ENCODE results near the gene DDHD1.

The DDHD1 gene

DNA sequence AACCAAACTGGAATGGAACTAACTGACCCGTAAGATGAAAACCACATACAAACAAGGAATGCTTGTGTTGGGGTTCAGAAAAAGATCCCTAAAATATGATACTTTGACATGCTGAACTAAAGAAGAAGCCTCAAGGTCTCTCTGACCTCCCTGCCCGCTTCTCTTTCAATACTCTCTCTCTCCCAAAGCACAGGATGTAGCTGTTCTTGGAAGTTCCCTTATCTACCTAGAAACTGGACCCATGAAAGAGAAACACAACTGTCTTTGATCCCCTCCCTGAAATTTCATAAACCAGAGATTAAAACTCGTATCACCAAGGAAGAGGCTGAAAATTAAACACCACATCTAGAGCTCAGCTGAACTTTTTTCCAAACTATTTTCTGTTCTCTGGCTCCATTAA is 125.6 kb downstream of the DDHD1 start:
- FAIRE-seq, result no peak

DNA sequence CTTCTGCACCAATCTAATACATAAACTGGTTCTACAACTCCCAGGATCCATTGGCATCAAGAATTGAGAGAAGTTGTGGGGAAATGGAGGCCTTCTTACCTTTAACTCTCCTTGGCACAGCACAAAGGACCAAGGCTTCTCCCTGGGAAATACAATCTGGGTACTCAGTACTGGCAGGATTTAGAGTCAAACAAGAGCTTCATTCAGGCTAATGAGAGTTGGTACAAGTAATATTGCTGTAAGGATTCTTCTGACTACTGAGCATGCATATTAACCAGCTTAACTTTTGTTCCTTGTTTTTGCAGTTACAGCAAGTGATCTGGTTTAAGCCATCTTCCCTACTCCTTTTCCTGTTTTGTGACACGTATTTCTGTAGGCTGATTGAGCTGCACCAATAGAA is 126.1 kb downstream of the DDHD1 start:
- no peak for FAIRE-seq

DNA sequence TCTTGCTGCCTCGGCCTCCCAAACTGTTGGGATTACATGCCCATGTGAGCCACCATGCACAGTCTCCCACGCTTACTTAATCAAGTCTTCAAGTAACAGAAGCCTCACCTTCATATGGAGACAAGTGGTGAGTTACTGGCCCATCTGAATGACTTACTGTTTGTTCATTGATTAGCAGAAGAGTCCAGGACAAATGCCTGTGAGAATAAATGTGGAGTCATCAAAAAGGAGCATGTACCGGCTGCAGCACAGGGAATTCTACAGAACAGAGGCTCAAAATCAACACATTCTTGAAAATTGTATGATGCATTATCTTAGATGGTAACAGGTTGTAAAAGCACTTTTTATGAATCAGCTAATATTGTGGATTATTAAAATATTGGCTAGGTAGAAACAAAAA is 129.8 kb downstream of the DDHD1 start:
- FAIRE-seq, result no peak

DNA sequence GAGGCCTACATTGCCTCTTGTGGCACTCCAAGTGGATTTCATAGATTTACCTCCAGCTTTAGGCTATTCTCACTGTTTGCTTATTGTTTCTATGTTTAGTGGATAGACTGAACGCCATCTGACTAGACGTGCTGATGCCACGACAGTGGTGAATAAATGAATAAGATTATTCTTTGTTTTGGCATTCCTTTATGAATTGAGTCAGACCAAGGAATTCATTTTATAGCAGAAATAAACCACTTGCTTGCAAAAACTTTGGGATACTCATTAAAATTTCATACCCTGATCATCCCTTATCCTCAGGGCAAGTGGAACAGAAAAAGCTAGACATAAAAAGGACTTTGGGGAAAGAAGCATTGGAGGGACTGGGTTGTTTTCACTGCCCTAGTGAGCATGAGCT is 130.5 kb downstream of the DDHD1 start:
- no peak for FAIRE-seq

DNA sequence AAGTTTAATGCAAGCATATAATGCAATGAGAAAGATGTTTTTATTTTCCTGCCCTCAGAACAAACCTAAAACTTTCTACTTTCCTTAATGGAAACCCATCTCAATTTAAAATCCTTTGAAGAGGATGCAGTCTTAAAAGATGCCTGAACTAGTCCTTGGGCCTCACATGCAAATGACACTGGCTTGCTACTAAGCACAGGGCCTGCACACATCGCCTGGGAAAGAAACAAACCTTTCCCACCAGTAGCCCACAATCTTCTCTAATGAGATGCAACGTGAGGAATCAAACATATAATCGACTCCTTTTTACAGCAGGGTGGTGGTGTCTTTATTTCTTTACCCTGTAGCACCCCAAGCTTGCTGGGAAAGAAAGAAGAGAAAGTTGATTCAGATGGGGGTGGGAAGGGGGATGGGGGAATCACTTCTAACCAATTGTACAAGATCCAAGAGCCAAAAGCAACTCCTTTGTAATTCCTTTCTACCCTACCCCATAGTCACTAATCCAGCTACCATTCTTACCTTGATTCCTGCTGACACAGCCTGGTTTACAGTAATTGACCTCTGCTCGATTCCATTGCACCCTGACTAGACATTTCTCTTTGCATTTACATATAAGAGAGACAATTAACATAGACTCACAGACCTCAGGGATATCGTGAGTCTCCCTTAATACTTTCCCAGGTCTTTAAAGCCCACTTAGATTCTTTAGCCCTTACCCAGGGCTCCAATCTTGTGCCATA is 132.8 kb downstream of the DDHD1 start:
- no peak for FAIRE-seq

DNA sequence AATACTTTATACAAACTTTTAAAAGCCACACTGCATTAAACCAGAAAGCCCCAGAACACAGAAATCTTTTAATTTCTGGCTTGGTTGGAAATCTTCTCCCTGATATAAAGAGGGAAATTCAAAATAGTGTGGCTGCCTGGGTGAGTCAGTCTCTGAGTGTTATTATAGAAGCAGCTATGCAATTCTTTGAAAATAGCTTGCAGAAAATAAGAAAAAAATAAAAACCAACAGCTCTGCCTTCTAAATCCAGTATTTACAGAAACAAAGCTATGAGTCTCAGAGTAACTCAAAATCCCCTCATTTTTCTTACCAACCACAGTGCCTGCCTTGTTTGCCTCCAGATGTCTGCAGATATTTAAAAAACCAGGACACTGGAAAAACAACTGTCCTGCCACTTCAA is 133.7 kb downstream of the DDHD1 start:
- FAIRE-seq, result no peak

DNA sequence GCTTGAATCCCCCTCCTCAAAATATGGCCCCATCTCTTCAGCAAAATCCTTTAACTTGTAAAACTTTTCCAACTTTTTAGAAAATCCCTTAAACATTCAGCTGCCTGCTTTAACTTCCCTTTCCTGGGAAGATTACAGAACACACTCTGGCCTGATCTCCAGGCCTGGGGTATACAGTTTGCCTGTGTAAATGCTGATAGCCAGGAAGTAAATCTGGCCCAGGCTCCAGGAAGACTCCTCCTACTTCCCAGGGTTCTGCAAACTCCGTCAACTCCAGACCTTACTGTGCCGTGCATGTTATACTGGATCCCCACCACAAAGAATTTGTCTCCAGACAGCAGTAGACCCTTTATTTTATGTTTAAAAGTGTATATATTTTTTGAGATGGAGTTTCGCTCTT is 135.3 kb downstream of the DDHD1 start:
- FAIRE-seq, result no peak

DNA sequence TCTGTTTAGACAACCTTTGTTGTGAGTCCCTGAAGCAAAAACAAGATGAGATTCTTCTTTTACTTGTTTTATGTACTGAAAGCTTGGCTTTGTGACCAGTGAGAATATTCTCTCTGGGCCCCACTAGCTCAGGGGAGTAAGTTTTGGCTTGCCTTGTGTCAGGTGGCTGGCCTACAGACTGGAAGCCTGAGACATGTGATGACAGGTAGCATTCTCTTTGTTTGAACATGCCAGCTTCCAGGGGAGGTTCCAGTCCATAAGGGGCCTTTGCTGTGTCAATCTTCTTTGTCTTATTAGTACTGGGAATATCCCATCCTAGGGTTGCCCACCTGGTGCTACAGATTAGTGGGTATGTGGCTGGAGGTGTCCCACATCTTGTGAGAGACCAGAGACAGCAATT is 136.2 kb downstream of the DDHD1 start:
- no peak for FAIRE-seq

DNA sequence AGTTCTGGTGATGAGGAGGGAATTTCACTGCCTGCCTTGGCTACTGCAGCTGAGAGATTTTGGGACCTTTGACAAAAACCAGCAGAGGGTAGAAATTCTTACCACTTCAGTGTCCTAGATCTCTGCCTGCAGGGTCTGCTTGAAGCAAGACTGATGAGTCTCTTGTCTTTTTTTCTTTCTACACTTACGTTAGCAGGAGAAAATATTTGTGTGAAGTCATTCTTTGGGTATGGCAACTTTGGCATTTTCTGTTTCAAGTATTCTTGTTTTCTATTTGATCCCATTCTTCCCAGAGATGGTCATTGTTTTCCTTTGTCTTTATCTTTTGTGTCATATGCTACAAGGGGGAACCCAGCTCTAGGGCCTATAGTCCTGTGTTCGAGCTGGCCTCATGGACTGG is 136.6 kb downstream of the DDHD1 start:
- FAIRE-seq, result no peak

DNA sequence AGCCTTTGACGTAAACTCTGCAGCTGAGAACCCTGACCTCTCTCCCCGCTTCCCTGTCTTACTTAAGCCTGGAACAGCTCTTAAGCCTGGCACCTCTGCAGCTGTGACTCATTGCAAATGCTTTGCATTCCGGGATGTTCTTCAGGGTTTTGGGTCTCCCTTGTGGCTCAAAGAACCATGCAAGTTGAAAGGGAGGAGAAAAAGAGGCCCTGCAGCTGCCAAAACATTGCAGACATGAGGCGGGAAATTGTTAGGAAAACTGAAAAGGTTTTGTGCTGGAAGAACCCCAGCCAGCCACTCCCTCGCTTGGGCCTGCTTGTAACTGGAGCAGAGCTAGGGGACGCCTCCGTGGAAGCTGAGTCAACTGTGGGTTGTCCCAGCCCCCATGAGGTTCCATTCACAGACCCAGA is 142.1 kb downstream of the DDHD1 start:
- no peak for FAIRE-seq

DNA sequence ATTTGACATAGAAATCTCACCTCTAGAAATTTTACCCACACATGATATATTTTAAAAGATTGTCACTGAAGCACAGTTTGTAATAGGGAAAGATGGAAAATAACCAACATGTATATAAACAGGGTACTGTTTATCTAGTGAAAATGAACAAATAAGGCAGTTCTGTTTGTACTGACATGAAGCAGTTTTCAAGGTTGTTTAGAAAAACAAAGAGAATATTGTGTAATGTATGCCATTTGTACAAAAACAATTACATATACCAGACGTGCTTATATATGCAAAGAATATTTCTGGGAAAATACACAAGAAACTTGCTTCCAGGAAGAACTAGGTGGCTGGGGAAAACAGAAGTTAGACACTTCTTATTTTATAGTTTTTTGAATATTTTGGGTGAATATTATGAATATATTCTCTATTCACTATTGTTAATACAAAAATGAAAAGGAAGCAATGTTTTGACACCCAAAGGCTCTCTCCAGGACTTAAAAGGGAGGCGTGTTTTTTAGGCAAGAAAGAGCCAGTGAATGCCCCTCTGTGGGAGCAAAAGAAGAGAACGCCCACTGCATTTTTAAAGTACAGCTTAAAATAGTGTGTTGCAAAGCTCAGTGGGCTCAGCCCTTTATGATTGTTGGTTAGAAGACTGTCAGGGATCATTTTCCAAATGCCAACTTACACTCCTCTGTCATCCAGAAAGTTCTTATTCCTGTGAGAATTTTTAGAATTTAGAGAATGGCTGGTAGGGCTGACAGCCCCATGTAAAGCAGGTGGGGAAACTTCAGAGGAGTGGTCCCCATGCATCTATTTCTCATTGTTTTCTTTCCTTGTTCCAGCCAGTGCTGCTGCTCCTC is 142.7 kb downstream of the DDHD1 start:
- no peak for FAIRE-seq

DNA sequence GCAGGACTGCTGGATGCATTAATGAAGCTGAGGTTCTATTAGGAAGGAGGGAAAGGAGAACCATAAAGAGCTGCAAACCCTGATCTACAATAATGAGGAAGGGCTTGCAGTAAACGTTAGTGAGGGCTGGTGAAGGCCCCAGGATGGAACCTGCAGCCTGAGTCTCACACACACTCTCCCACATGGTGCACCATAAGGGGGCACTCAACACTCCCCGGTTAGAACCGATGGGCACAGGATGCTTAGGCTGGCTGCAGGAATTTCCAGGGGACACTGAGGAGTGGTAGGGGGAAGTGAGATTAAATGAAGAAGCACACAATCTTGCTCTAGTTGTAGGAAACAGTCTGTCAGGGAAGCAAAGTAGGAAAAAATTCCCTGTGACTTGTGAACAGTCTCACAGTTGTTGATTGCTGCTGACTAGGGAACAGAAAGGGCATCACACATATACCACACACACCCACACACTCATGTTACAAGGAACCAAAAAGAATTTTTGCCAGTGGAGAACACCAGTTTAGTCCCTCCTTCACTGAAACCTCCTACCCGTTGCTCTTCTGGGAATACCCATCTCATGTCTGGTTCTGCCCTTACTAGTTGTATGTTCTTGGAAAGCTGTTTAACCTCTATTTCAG is 146.1 kb downstream of the DDHD1 start:
- no peak for FAIRE-seq

DNA sequence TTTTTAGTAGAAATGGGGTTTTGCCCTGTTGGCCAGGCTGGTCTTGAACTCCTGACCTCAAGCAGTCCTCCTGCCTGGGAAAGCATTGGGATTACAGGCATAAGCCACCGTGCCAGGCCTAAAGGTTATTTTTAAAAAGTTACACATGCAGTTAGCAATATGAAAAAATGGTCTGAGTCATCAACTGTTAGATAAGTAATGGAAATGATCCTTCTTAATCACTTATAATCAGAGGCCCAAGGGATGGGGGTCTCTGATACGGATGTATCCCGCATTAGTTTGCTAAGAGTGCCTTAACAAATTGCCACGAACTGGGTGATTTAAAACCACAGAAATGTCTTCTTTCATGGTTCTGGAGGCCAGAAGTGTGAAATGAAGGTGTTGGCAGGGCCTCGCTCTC is 148.1 kb downstream of the DDHD1 start:
- no peak for FAIRE-seq

DNA sequence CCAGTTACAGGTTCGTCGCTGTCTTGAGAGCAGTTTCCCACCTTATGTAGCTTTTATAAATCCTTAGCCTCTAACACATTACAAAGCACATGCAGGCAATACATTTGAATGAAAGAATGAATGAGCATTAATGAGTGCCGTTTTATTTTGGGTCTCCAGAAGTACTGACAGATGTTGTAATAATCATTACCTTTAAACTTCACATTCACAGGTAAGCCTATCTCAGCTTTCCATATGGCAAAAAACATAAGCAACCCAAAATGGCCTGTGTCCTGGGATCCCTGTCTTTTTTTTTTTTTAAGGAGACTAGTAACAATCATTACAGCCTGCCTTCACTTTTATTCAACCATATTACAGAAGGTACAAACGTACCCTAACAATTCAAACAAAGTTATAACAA is 149.3 kb downstream of the DDHD1 start:
- no peak for FAIRE-seq

DNA sequence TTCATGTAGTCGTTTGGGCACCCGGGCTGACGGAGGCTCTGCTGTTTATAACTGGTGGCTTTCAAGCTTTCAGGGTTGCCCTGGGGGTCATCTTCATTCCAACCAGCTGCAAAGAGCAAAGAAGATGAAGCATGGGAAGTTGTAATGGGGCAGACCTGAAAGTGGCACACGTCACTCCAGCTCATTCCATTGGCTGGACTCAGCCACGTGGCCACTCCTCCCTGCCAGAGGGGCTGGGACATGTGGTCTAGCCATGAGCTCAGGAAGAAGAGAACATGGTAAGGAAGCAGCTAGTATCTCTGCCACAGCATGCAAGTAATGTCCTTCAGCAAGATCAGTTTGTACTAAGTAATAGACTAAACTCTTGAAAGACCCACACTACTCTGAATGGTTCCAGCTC is 150.5 kb downstream of the DDHD1 start:
- FAIRE-seq, result no peak

DNA sequence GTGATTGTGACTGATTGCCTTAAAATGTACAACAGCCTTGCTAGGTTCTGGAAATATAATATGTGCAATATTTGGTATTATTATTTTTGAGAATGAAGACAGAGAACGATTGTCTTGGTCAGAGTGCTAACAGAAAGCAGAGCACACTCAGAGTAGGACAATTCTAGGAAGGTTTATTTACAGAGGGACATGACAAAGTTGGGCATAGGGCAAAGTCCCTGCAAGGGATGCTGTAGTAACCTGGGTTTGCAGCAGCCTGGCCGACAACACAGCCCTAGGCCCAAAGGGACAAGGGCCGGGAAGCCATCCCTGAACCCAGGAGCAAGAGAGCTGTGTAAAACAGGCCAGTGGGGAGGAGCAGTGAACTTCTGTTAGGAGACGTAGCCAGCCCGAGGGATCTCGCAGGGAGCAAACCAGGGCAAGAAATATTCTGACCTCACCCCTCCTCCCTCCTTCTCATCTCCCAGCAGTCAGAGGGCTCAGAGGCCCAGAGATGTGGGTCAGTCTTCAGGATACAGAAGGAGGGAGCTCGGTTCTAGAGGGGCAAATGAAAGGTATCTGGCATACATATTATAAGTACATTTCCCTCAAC is 151.2 kb downstream of the DDHD1 start:
- no peak for FAIRE-seq

DNA sequence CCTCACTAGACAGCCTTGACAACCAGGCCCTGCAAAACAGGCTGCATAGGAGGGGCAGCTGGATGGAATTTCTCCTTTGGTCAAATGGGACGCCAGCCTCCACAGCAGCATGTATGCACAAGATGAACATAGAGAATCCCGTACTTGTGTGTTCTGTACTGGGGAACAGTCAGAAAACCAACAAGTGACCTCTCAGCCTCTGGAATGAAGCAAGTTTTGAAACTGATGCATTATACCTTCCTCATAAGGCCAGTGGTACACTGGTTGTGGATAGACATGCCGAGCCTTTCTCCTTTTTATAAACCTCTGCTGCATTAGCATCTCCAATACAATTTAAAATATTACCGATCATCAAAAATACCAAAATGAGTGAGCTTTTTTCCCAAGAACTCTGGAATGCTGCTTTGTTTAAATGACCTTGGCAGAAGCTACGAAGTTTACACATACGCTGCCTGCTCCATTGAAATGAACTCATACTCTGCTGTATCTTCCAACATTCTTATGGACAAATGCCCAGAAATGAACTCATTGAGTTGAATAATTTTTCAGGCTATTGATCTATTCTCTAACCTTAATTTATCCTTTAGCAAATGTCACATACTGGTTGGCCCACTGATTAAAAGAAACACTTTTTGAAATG is 154.6 kb downstream of the DDHD1 start:
- FAIRE-seq, result no peak

DNA sequence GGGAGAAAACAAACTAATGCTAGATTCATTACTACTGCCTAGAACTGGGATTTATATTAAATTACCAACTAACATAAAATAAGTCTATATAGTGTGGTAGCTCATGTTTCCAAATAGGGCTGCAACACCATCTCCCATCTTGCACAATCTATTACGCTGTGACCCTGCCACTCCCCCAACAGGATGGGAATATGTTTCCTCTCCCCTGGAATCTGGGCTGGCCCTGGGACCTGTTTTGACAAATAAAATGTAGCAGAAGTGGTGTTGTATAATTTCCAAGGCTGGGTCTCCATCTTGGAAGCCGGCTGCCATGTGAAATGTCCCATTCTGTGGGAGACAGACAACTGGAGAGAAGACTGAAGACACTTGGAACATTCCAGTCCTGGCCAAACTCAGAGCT is 156.6 kb downstream of the DDHD1 start:
- FAIRE-seq, result no peak

DNA sequence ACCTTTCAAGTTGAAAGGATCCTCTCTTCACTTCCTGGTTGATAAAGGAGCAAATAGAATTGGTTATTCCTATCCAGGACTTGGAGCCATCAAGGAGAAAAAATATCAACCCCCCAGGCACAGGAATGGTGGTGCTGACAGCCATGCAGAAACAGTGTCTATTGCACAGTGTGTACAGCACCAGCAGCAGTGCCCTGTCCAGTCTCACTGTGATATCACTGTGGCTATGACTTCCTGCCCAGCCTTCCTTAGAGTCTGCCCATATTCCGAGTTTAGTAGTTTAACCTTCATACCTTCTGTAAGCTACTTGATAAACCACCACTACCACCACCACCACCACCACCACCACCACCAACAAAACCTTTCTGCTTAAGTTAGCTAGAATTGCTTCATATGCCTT is 157.1 kb downstream of the DDHD1 start:
- no peak for FAIRE-seq

DNA sequence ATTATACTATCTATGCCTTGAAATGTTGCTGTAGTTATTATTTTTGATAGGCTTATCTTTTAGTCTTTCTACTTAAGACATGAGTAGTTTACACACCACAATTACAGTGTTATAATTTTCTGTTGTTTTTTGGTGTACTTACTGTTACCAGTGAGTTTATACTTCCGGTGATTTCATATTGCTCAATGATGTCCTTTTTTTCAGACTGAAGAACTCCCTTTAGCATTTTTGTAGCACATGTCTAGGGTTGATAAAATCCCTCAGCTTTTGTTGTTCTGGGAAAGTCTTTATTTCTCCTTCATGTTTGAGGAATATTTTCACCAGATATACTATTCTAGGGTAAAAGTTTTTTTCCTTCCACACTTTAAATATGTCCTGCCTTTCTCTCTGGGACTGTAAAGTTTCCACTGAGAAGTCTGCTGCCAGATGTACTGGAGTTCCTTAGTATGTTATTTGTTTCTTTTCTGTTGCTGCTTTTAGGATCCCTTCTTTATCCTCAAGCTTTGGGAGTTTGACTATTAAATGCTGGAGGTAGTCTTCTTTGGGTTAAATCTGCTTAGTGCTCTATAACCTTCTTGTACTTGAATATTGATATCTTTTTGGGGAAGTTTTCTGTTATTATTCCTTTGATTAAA is 160.8 kb downstream of the DDHD1 start:
- FAIRE-seq, result no peak

DNA sequence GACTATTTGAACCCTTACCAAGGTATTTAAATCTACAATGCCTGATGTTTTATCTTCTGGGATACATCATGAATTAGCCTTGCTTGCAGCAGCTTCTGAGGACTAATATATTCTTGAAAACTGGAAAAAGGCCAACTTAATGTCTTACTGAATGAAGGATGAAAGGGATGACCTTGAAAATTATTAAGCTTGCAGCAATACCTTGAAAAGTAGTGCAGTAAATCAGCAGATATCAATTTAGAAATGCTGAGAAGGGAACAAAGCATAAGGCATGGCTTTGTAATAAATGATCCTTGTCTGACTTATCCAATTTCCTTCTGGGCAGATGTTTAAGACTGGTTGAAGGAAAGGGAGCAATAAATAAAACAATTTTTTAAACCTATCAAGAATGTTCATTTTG is 165.0 kb downstream of the DDHD1 start:
- no peak for FAIRE-seq

DNA sequence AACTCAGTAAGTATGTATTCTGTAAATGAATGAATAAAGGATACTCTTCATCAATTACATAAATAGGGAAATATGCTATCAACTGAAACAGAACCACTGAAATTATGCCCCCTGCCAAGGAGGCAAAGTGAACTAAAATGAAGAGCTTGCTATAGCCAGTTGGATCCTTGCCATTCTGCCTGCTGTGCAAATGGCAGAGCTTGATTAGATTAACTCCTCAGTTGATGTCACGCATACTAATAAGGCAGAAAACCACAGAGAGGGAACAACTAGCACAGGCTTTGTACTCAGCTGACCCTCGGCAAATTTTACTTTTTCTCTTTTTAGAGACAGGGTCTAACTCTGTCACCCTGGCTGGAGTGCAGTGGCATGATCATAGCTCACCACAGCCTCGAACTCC is 165.6 kb downstream of the DDHD1 start:
- FAIRE-seq, result no peak

DNA sequence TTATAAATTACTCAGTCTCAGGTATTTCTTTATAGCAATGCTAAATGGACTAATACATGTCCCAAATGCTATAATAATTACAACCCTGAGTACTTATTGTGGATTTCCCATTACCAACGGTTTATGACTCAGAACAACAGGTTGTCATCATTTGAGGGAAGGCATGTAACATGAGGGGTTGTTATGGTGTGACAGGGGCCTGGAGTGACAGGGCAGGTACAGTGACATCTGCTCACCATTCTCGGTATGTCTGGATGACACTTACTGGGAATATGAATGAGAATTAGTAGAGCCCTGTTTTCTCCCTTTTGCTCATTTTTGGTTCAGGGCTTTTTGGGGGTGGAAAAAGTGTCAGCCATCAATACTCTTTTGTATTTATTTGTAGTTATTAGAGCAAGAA is 166.1 kb downstream of the DDHD1 start:
- FAIRE-seq, result no peak
